Kidney (tissue), 14 donors: ENCODE measurements around the gene MEA1. TPM values are rescaled to one million over a fixed set of nuclear protein-coding genes. Genes with fewer than 3 reads are reported as not detected.

ENCODE experiments used
- DNase-seq, 5 donors: peaks; one replicate each; pipeline ENCODE4 v3.0.0-alpha.2; 2013 to 2020
- FAIRE-seq: peaks from 2 replicates; lab custom pipeline; 2012; peaks lifted over from hg19 to GRCh38; lab: Jason Lieb, UNC
- H3K27ac ChIP-seq, 2 donors: one replicate each; pipeline ENCODE4 v1.7.0; 2013; ENCODE audit warnings: low read depth in 2 of 2, low read length in 2 of 2, inconsistent platforms in 1 of 2
- H3K27me3 ChIP-seq: one replicate; pipeline ENCODE4 v1.7.1; 2013; ENCODE audit warnings: low read length, inconsistent platforms; ENCODE audit not compliant: control insufficient read depth, insufficient read depth
- H3K36me3 ChIP-seq, 3 donors: one replicate each; pipeline versions ENCODE4 v1.7.0 to v1.7.1; 2013; ENCODE audit warnings: low read length in 3 of 3, control low read depth in 1 of 3, inconsistent platforms in 1 of 3; ENCODE audit not compliant: insufficient read depth in 3 of 3, control insufficient read depth in 2 of 3
- H3K4me1 ChIP-seq, 3 donors: one replicate each; pipeline versions ENCODE4 v1.7.0 to v1.7.1; 2013; ENCODE audit warnings: low read length in 3 of 3, inconsistent platforms in 1 of 3, low read depth in 1 of 3; ENCODE audit not compliant: control insufficient read depth in 2 of 3, insufficient read depth in 2 of 3
- H3K4me3 ChIP-seq, 3 donors: one replicate each; pipeline versions ENCODE4 v1.7.0 to v1.8.1; 2013; ENCODE audit warnings: low read length in 3 of 3, control low read depth in 1 of 3, inconsistent platforms in 1 of 3
- H3K9ac ChIP-seq, 3 donors: one replicate each; pipeline versions ENCODE4 v1.7.0 to v1.7.1; 2013; ENCODE audit warnings: low read length in 3 of 3, control low read depth in 1 of 3, inconsistent platforms in 1 of 3
- H3K9me3 ChIP-seq, 3 donors: one replicate each; pipeline versions ENCODE4 v1.7.0 to v1.7.1; 2013; ENCODE audit warnings: low read length in 3 of 3, control low read depth in 1 of 3, inconsistent platforms in 1 of 3; ENCODE audit not compliant: control insufficient read depth in 2 of 3, insufficient read depth in 1 of 3
- CTCF ChIP-seq: IDR thresholded peaks from 3 replicates; pipeline ENCODE4 v1.5.1; 2012; ENCODE audit warnings: mild to moderate bottlenecking, moderate library complexity, borderline replicate concordance; ENCODE audit not compliant: insufficient read depth; ENCODE audit errors: extremely low read depth
- intact Hi-C: fragments of 100-400 bp; cut with DNase I; formaldehyde crosslinking; loops from one replicate; pipeline ENCODE4 v1.11.1; 2022
- polyA plus RNA-seq: library from polyadenylated mRNA; stranded (reverse); fragments of 350-450 nt; fragmentation: Illumina TruSeq; extraction: RNeasy Lipid Tissue Mini Kit (QIAGEN cat#74804); gene quantifications from one replicate; pipeline ENCODE4 v1.2.3, GENCODE V29; 2014; ENCODE audit warnings: low read depth, low replicate concordance; ENCODE audit not compliant: insufficient read depth
- total RNA-seq: library from RNA; stranded (reverse); fragmentation: NEBNext Ultra II Directional; extraction: Animal tissue kit (Norgen Biotek cat#: 25700); gene quantifications from one replicate; pipeline ENCODE4 v1.2.1, GENCODE V29; 2021
- donor health status: control.
- donor health status: control.
- donor health status: control.
- donor health status: control.
- donor health status: control.
- donor health status: DM: yes; HTN: yes; CAD: no.
- donor health status: Normal renal cell carcinoma (clear cell type).

Gene MEA1
- total and polyA plus RNA-seq, 2 donors from 2014 or later: 53.2 to 149 TPM

GRCh38 chr6:42962096-42962495 lies 51.6 kb downstream of the MEA1 start:
- no peak for DNase-seq
- H3K9me3 ChIP-seq: no peaks in the 10 kb centered on the region
- H3K27ac ChIP-seq: no peak overlapping the region

More at GRCh38 chr6:42962096-42962495, 51.6 kb downstream of the MEA1 start:
- peaks cover 0 to 10% (median 3%) of the 10 kb centered on the region in 3 donors for H3K36me3 ChIP-seq
- peaks cover 0 to 8% (median 0%) of the 10 kb centered on the region in 3 donors for H3K4me1 ChIP-seq
- H3K9ac ChIP-seq: no peak overlapping the region
- TF ChIP-seq CTCF: no peak
- intact Hi-C loops: no loop called here
- no peak overlapping the region for H3K4me3 ChIP-seq
- no peaks in the 10 kb centered on the region for H3K27me3 ChIP-seq
- no peak for FAIRE-seq

Other genes with a start within 250 kb of the MEA1 start
- 20.9 TPM for gene BICRAL, start 231.9 kb downstream of the MEA1 start, total RNA-seq
- gene BICRAL, start 231.9 kb downstream of the MEA1 start, polyA plus RNA-seq: 2.7 TPM
- 80.7 TPM for gene RPL7L1, start 134.3 kb downstream of the MEA1 start, total RNA-seq
- gene RPL7L1, start 134.3 kb downstream of the MEA1 start, polyA plus RNA-seq: 47.0 TPM
- gene PTCRA, start 97.9 kb downstream of the MEA1 start, total RNA-seq: not detected
- gene PTCRA, start 97.9 kb downstream of the MEA1 start, polyA plus RNA-seq: not detected
- gene CNPY3, start 84.5 kb downstream of the MEA1 start, total RNA-seq: 49.9 TPM
- 40.1 TPM for gene CNPY3, start 84.5 kb downstream of the MEA1 start, polyA plus RNA-seq
- gene GNMT, start 53.2 kb downstream of the MEA1 start, total RNA-seq: 0.54 TPM
- 1.9 TPM for gene GNMT, start 53.2 kb downstream of the MEA1 start, polyA plus RNA-seq
- gene PEX6, start 34.8 kb downstream of the MEA1 start, total RNA-seq: 22.6 TPM
- gene PEX6, start 34.8 kb downstream of the MEA1 start, polyA plus RNA-seq: 18.0 TPM
- 22.6 TPM for gene PPP2R5D, start 29.4 kb downstream of the MEA1 start, total RNA-seq
- gene PPP2R5D, start 29.4 kb downstream of the MEA1 start, polyA plus RNA-seq: 21.8 TPM
- gene KLHDC3, start 303 bp upstream of the MEA1 start, total RNA-seq: 52.6 TPM
- gene KLHDC3, start 303 bp upstream of the MEA1 start, polyA plus RNA-seq: 90.0 TPM
- gene RRP36, start 7.7 kb upstream of the MEA1 start, total RNA-seq: 49.2 TPM
- 55.2 TPM for gene RRP36, start 7.7 kb upstream of the MEA1 start, polyA plus RNA-seq
- gene CUL7, start 39.9 kb upstream of the MEA1 start, total RNA-seq: 24.5 TPM
- gene CUL7, start 39.9 kb upstream of the MEA1 start, polyA plus RNA-seq: 10.1 TPM
- 56.6 TPM for gene MRPL2, start 45.5 kb upstream of the MEA1 start, total RNA-seq
- 127 TPM for gene MRPL2, start 45.5 kb upstream of the MEA1 start, polyA plus RNA-seq
- 33.7 TPM for gene KLC4, start 45.7 kb upstream of the MEA1 start, total RNA-seq
- 39.0 TPM for gene KLC4, start 45.7 kb upstream of the MEA1 start, polyA plus RNA-seq
- 55.2 TPM for gene PTK7, start 62.4 kb upstream of the MEA1 start, total RNA-seq
- 26.0 TPM for gene PTK7, start 62.4 kb upstream of the MEA1 start, polyA plus RNA-seq
- gene SRF, start 157.3 kb upstream of the MEA1 start, total RNA-seq: 30.6 TPM
- gene SRF, start 157.3 kb upstream of the MEA1 start, polyA plus RNA-seq: 13.8 TPM
- 47.3 TPM for gene CUL9, start 168.2 kb upstream of the MEA1 start, total RNA-seq
- 34.7 TPM for gene CUL9, start 168.2 kb upstream of the MEA1 start, polyA plus RNA-seq
- 74.3 TPM for gene DNPH1, start 215.5 kb upstream of the MEA1 start, total RNA-seq
- 373 TPM for gene DNPH1, start 215.5 kb upstream of the MEA1 start, polyA plus RNA-seq
- 0.31 TPM for gene TTBK1, start 229.5 kb upstream of the MEA1 start, total RNA-seq
- gene TTBK1, start 229.5 kb upstream of the MEA1 start, polyA plus RNA-seq: 0.26 TPM